IMR-90 (cell line): Measurements from ENCODE around the gene RNF186. TPM values are rescaled to one million over a fixed set of nuclear protein-coding genes. Genes with fewer than 3 reads are reported as not detected.

Experiments used
- ATAC-seq: fragments of 200-7000 bp; cut with Tn5 transposase; 2 replicates; pipeline ENCODE4 v1.9.1; 2020; ENCODE audit warnings: low read depth, mild to moderate bottlenecking, moderate library complexity
- BruUV-seq: library from RNA; stranded (reverse); fragments of 400-500 nt; replicated peaks from 2 replicates; lab custom pipeline; 2021; lab: Mats Ljungman, UMichigan
- CTCF ChIA-PET: fragments of 300-600 bp; formaldehyde crosslinking; extraction: SDS; loops from one replicate; lab custom pipeline; 2021; ENCODE audit warnings: antibody characterized with exemption; lab: Yijun Ruan, JAX
- POLR2A ChIA-PET: fragments of 300-600 bp; sonication (Branson Sonifier 250); formaldehyde crosslinking; loops from one replicate; lab custom pipeline; 2022; ENCODE audit warnings: antibody characterized with exemption; ENCODE audit not compliant: unreplicated experiment; lab: Charles Lee
- DNase-seq: peaks from one replicate; pipeline ENCODE4 v3.0.0; 2013
- H2AFZ ChIP-seq: replicated peaks from 2 replicates; pipeline ENCODE3; 2013; ENCODE audit warnings: low read length, mild to moderate bottlenecking; ENCODE audit not compliant: poor library complexity
- H2AK5ac ChIP-seq: 2 replicates; pipeline ENCODE4 v1.6.1; 2013; ENCODE audit warnings: low read depth, low read length, inconsistent platforms
- H2AK9ac ChIP-seq: replicated peaks from 2 replicates; pipeline ENCODE3; 2013; ENCODE audit warnings: mild to moderate bottlenecking, low read depth, low read length, moderate library complexity; ENCODE audit not compliant: poor library complexity
- H2BK120ac ChIP-seq: 2 replicates; pipeline ENCODE4 v1.6.1; 2013; ENCODE audit warnings: low read depth, low read length, inconsistent platforms
- H2BK15ac ChIP-seq: 3 replicates; pipeline ENCODE4 v1.6.1; 2013; ENCODE audit warnings: low read depth, low read length, inconsistent platforms
- H2BK20ac ChIP-seq: 2 replicates; pipeline ENCODE4 v1.6.1; 2013; ENCODE audit warnings: low read depth, mild to moderate bottlenecking, inconsistent platforms, low read length, moderate library complexity
- H2BK5ac ChIP-seq: 2 replicates; pipeline ENCODE4 v1.6.1; 2013; ENCODE audit warnings: mild to moderate bottlenecking, low read depth, low read length, inconsistent platforms; ENCODE audit not compliant: poor library complexity, severe bottlenecking
- H3K14ac ChIP-seq: replicated peaks from 2 replicates; pipeline ENCODE4 v1.6.1; 2013; ENCODE audit warnings: low read depth, low read length, inconsistent platforms
- H3K18ac ChIP-seq: 2 replicates; pipeline ENCODE4 v1.6.1; 2013; ENCODE audit warnings: low read depth, low read length, control low read depth
- H3K23ac ChIP-seq: 2 replicates; pipeline ENCODE4 v1.6.1; 2013; ENCODE audit warnings: low read depth, low read length, inconsistent platforms
- H3K27ac ChIP-seq: 2 replicates; pipeline ENCODE4 v1.5.1; 2013; ENCODE audit warnings: mild to moderate bottlenecking, control low read depth, low read length; ENCODE audit not compliant: insufficient read depth
- H3K27me3 ChIP-seq: 2 replicates; pipeline ENCODE4 v1.6.1; 2013; ENCODE audit warnings: low read length; ENCODE audit not compliant: control insufficient read depth, insufficient read depth
- H3K36me3 ChIP-seq: 2 replicates; pipeline ENCODE4 v1.6.1; 2013; ENCODE audit warnings: low read length, mixed read lengths; ENCODE audit not compliant: control insufficient read depth, insufficient read depth
- H3K4ac ChIP-seq: 2 replicates; pipeline ENCODE4 v1.6.1; 2013; ENCODE audit warnings: low read depth, low read length, inconsistent platforms
- H3K4me1 ChIP-seq: 2 replicates; pipeline ENCODE4 v1.6.1; 2013; ENCODE audit warnings: low read length, mixed read lengths; ENCODE audit not compliant: control insufficient read depth, insufficient read depth
- H3K4me2 ChIP-seq: 2 replicates; pipeline ENCODE4 v1.6.1; 2013; ENCODE audit warnings: low read depth, mild to moderate bottlenecking, control low read depth, low read length, moderate library complexity
- H3K4me3 ChIP-seq: 2 replicates; pipeline ENCODE4 v1.5.1; 2013; ENCODE audit warnings: low read depth, mild to moderate bottlenecking, control low read depth, low read length, moderate library complexity; ENCODE audit not compliant: insufficient read depth
- H3K56ac ChIP-seq: 2 replicates; pipeline ENCODE4 v1.6.1; 2013; ENCODE audit warnings: low read length, inconsistent platforms; ENCODE audit not compliant: insufficient read depth; ENCODE audit errors: extremely low read depth
- H3K79me1 ChIP-seq, 2 experiments: 2 replicates each; pipeline ENCODE4 v1.6.1; 2013; ENCODE audit warnings: low read length in 2 of 2, inconsistent platforms in 1 of 2, low read depth in 1 of 2
- H3K9ac ChIP-seq: 2 replicates; pipeline ENCODE4 v1.6.1; 2013; ENCODE audit warnings: low read depth, low read length, control low read depth
- H3K9me1 ChIP-seq: 2 replicates; pipeline ENCODE4 v1.6.1; 2013; ENCODE audit warnings: low read length, inconsistent platforms; ENCODE audit not compliant: insufficient read depth
- H3K9me3 ChIP-seq: 2 replicates; pipeline ENCODE4 v1.6.1; 2013; ENCODE audit warnings: low read length; ENCODE audit not compliant: control insufficient read depth, insufficient read depth
- H4K20me1 ChIP-seq: 2 replicates; pipeline ENCODE4 v1.6.1; 2013; ENCODE audit warnings: low read length, inconsistent platforms; ENCODE audit not compliant: insufficient read depth
- H4K5ac ChIP-seq: 2 replicates; pipeline ENCODE4 v1.6.1; 2013; ENCODE audit warnings: mild to moderate bottlenecking, low read depth, low read length, control low read depth
- H4K8ac ChIP-seq, 2 experiments: 2 replicates each; pipeline ENCODE4 v1.6.1; 2013; ENCODE audit warnings: low read depth in 2 of 2, low read length in 2 of 2, control low read depth in 1 of 2, inconsistent platforms in 1 of 2
- H4K91ac ChIP-seq: 2 replicates; pipeline ENCODE4 v1.6.1; 2013; ENCODE audit warnings: low read depth, low read length, inconsistent platforms; ENCODE audit not compliant: insufficient read depth
- BHLHE40 ChIP-seq: fragments of 150-350 bp; IDR thresholded peaks from 2 replicates; pipeline ENCODE4 v1.6.1; 2016; ENCODE audit warnings: mild to moderate bottlenecking, low read depth, low read length
- CEBPB ChIP-seq: IDR thresholded peaks from 2 replicates; pipeline ENCODE4 v1.6.1; 2012; ENCODE audit warnings: low read depth, low read length, improper control_type of control experiment
- CHD1 ChIP-seq: IDR thresholded peaks from 2 replicates; pipeline ENCODE4 v1.6.1; 2012; ENCODE audit warnings: low read depth, low read length, improper control_type of control experiment
- FOS ChIP-seq: fragments of 150-350 bp; IDR thresholded peaks from 2 replicates; pipeline ENCODE4 v1.6.1; 2016; ENCODE audit warnings: low read depth, low read length
- MAFK ChIP-seq: IDR thresholded peaks from 2 replicates; pipeline ENCODE4 v1.6.1; 2012; ENCODE audit warnings: low read depth, low read length, improper control_type of control experiment
- MAZ ChIP-seq: IDR thresholded peaks from 2 replicates; pipeline ENCODE4 v1.6.1; 2012; ENCODE audit warnings: low read depth, mild to moderate bottlenecking, low read length, improper control_type of control experiment, moderate library complexity, borderline replicate concordance
- MXI1 ChIP-seq: IDR thresholded peaks from 2 replicates; pipeline ENCODE4 v1.6.1; 2012; ENCODE audit warnings: low read depth, mild to moderate bottlenecking, low read length, moderate library complexity, borderline replicate concordance
- NFE2L2 ChIP-seq: fragments of 150-350 bp; IDR thresholded peaks from 2 replicates; pipeline ENCODE4 v1.6.1; 2016; ENCODE audit warnings: low read depth, mild to moderate bottlenecking, low read length
- RAD21 ChIP-seq: IDR thresholded peaks from 2 replicates; pipeline ENCODE4 v1.6.1; 2012; ENCODE audit warnings: low read length, improper control_type of control experiment
- RCOR1 ChIP-seq: IDR thresholded peaks from 2 replicates; pipeline ENCODE4 v1.6.1; 2012; ENCODE audit warnings: mild to moderate bottlenecking, low read length, improper control_type of control experiment; ENCODE audit not compliant: insufficient replicate concordance
- SMC3 ChIP-seq: fragments of 150-350 bp; IDR thresholded peaks from 2 replicates; pipeline ENCODE4 v1.6.1; 2016; ENCODE audit warnings: low read depth, mild to moderate bottlenecking, antibody characterized with exemption, low read length, moderate library complexity
- WGBS, 2 experiments: methylation state at CpG; one replicate each; pipeline versions ENCODE4 v1.1.5 to v1.1.7; 2013; ENCODE audit warnings: missing lambda C conversion rate in 2 of 2; ENCODE audit not compliant: insufficient read length in 1 of 2; ENCODE audit errors: extremely low coverage in 2 of 2; 5-methylcytosine and 5-hydroxymethylcytosine counted together
- dilution Hi-C: fragments of 300-500 bp; cut with HindIII; formaldehyde crosslinking; loops from one replicate; pipeline ENCODE4 v1.14.3; 2018; ENCODE audit warnings: low sequenced_read_pairs; ENCODE audit not compliant: unreplicated experiment
- in situ Hi-C: fragments of 300-500 bp; cut with MboI; formaldehyde crosslinking; loops from 3 replicates; pipeline ENCODE4 v1.14.3; 2019; ENCODE audit warnings: low sequenced_read_pairs, inconsistent platforms, mixed read lengths
- intact Hi-C: fragments of 100-400 bp; cut with micrococcal nuclease; formaldehyde crosslinking; loops from 2 replicates; pipeline ENCODE4 v1.10.0; 2022
- polyA plus RNA-seq, 3 experiments: library from polyadenylated mRNA; depleted of rRNA; stranded (reverse); fragments of >200 nt; gene quantifications; 2 replicates each; pipeline ENCODE4 v1.2.3, GENCODE V29; 2012; ENCODE audit warnings: low replicate concordance in 1 of 3
- total RNA-seq: library from RNA; depleted of rRNA; stranded (reverse); fragments of >200 nt; gene quantifications from 2 replicates; pipeline ENCODE4 v1.2.3, GENCODE V29; 2012
- TF ChIP-seq, protein P1 (sequence below): conservative IDR thresholded peaks from 2 replicates; pipeline ENCODE4 v1.5.1; 2012; ENCODE audit warnings: mild to moderate bottlenecking, low read depth, low read length, improper control_type of control experiment
- TF ChIP-seq, protein P2 (sequence below): fragments of 150-350 bp; IDR thresholded peaks from 2 replicates; pipeline ENCODE4 v1.6.1; 2016; ENCODE audit warnings: low read depth, mild to moderate bottlenecking, low read length, moderate library complexity, borderline replicate concordance
- TF ChIP-seq, protein P3 (sequence below): fragments of 150-350 bp; IDR thresholded peaks from 2 replicates; pipeline ENCODE4 v1.6.1; 2017; ENCODE audit warnings: mild to moderate bottlenecking, antibody characterized with exemption, low read length, low read depth

RNF186 gene
- total and polyA plus RNA-seq, 2 of the 4 experiments (the other 2 are of a cell fraction), result not detected

DNA sequence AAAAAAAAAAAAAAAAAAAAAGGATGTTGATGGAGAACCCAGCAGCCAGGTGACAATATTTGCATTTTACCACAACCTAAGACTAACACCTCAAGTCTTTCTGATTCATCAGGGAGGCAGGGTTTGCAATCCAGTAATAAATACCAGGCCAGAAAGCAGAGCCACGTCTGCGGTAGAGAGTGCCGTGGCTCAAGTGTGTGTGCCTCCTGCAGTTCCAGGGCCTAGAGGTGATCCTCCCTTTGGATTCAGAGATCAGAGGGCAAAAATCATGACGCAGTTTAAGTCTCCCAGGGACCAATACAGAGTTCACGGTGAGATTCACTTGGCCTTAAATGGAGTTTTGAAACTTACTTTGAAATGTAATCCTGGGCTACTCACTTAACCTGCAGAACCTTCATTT lies 50.2 kb downstream of the RNF186 start:
- H2BK120ac ChIP-seq, result peak overlapping the region; percentile 96
- peak overlapping the region; percentile 96 for H2BK20ac ChIP-seq
- peak overlapping the region; percentile 78 for H2BK5ac ChIP-seq
- ATAC-seq (no peak), DNase-seq (no peak)
- H3K36me3 ChIP-seq, result peaks cover 1% of the 10 kb centered on the region; the same call in 1 of the 2 replicates
- dilution Hi-C loops, result no loop called here
- peak overlapping the region; percentile 28; the same call in 1 of the 2 replicates for H3K18ac ChIP-seq
- WGBS, 2 experiments, result 100% methylated on average over 3 of the region's 5 CpGs; no CpG with 5 or more reads in 1 of the 2 experiments
- TF ChIP-seq CEBPB (no peak), RAD21 (no peak), MXI1 (no peak), MAZ (no peak), MAFK (no peak), FOS (no peak), NFE2L2 (no peak), BHLHE40 (no peak), SMC3 (no peak), RCOR1 (no peak), CHD1 (no peak)
- TF ChIP-seq, protein P1, sequence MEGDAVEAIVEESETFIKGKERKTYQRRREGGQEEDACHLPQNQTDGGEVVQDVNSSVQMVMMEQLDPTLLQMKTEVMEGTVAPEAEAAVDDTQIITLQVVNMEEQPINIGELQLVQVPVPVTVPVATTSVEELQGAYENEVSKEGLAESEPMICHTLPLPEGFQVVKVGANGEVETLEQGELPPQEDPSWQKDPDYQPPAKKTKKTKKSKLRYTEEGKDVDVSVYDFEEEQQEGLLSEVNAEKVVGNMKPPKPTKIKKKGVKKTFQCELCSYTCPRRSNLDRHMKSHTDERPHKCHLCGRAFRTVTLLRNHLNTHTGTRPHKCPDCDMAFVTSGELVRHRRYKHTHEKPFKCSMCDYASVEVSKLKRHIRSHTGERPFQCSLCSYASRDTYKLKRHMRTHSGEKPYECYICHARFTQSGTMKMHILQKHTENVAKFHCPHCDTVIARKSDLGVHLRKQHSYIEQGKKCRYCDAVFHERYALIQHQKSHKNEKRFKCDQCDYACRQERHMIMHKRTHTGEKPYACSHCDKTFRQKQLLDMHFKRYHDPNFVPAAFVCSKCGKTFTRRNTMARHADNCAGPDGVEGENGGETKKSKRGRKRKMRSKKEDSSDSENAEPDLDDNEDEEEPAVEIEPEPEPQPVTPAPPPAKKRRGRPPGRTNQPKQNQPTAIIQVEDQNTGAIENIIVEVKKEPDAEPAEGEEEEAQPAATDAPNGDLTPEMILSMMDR, result no peak
- TF ChIP-seq, protein P2, sequence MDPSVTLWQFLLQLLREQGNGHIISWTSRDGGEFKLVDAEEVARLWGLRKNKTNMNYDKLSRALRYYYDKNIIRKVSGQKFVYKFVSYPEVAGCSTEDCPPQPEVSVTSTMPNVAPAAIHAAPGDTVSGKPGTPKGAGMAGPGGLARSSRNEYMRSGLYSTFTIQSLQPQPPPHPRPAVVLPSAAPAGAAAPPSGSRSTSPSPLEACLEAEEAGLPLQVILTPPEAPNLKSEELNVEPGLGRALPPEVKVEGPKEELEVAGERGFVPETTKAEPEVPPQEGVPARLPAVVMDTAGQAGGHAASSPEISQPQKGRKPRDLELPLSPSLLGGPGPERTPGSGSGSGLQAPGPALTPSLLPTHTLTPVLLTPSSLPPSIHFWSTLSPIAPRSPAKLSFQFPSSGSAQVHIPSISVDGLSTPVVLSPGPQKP, result no peak
- TF ChIP-seq, protein P3, sequence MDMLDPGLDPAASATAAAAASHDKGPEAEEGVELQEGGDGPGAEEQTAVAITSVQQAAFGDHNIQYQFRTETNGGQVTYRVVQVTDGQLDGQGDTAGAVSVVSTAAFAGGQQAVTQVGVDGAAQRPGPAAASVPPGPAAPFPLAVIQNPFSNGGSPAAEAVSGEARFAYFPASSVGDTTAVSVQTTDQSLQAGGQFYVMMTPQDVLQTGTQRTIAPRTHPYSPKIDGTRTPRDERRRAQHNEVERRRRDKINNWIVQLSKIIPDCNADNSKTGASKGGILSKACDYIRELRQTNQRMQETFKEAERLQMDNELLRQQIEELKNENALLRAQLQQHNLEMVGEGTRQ, result no peak
- peak overlapping the region; percentile 91 for H3K14ac ChIP-seq
- peaks cover 21% of the 10 kb centered on the region for H3K9me1 ChIP-seq
- H2BK15ac ChIP-seq, result peak overlapping the region; percentile 73
- H2AK5ac ChIP-seq, result peak overlapping the region; percentile 95
- no peak overlapping the region for H3K9ac ChIP-seq
- peak overlapping the region; percentile 65; the same call in 1 of the 2 replicates for H4K5ac ChIP-seq
- in situ Hi-C loops, result no loop called here
- POLR2A ChIA-PET, result no interaction called here
- H3K23ac ChIP-seq, result peak overlapping the region; percentile 78; the same call in 1 of the 2 replicates
- BruUV-seq, result no TSS peak
- H3K4me3 ChIP-seq, result no peak overlapping the region
- no peak overlapping the region for H2AFZ ChIP-seq
- peak overlapping the region; percentile 16 for H3K27ac ChIP-seq
- peak overlapping the region; percentile 94 for H3K4ac ChIP-seq
- intact Hi-C loops, result loop anchor here (1.0 to 2.0 kb wide), 2 partner anchors 50 to 117 kb away; partner anchors contain the start of gene OTUD3
- no peaks in the 10 kb centered on the region for H4K20me1 ChIP-seq
- H3K9me3 ChIP-seq, result no peaks in the 10 kb centered on the region
- H4K8ac ChIP-seq, result peak overlapping the region; percentile 63 to 90
- H4K91ac ChIP-seq, result peak overlapping the region; percentile 85
- no peak overlapping the region; the same call in 1 of the 2 replicates for H3K4me2 ChIP-seq
- H3K79me1 ChIP-seq, result peaks cover 0 to 11% of the 10 kb centered on the region in 2 experiments; a peak in 2 of 4 replicates
- H3K4me1 ChIP-seq, result peaks cover 12% of the 10 kb centered on the region
- H3K27me3 ChIP-seq, result no peaks in the 10 kb centered on the region
- CTCF ChIA-PET, result no interaction called here
- H2AK9ac ChIP-seq, result peak overlapping the region; percentile 58
- H3K56ac ChIP-seq, result peak overlapping the region; percentile 20
